Type B pancreatic cell (in vitro differentiated cells): ENCODE measurements around the gene IL21R. TPM values are rescaled to one million over a fixed set of nuclear protein-coding genes. Genes with fewer than 3 reads are reported as not detected.

Source experiments
- DNase-seq: peaks from one replicate; pipeline ENCODE4 v3.0.0; 2021; ENCODE audit warnings: mixed read lengths; ENCODE audit not compliant: unreplicated experiment; ENCODE audit errors: extremely low spot score
- H3K27ac Mint-ChIP-seq: 2 replicates; pipeline ENCODE4 v1.8.0; 2021; ENCODE audit warnings: mild to moderate bottlenecking, mixed read lengths
- H3K27me3 Mint-ChIP-seq: 2 replicates; pipeline ENCODE4 v1.8.0; 2021; ENCODE audit warnings: mixed read lengths
- H3K36me3 Mint-ChIP-seq: 2 replicates; pipeline ENCODE4 v1.8.0; 2021; ENCODE audit warnings: mixed read lengths
- H3K4me1 Mint-ChIP-seq: one replicate; pipeline ENCODE4 v1.8.0; 2021; ENCODE audit warnings: mixed read lengths; ENCODE audit not compliant: unreplicated experiment
- H3K4me3 Mint-ChIP-seq: 2 replicates; pipeline ENCODE4 v1.8.0; 2021; ENCODE audit warnings: mild to moderate bottlenecking, mixed read lengths
- H3K9me3 Mint-ChIP-seq: 2 replicates; pipeline ENCODE4 v1.8.0; 2021; ENCODE audit warnings: mixed read lengths
- CTCF ChIP-seq: fragments of 200-600 bp; sonication (generic); conservative IDR thresholded peaks from 2 replicates; pipeline ENCODE4 v1.5.0; 2021; ENCODE audit warnings: antibody characterized with exemption, mild to moderate bottlenecking
- total RNA-seq: library from RNA; stranded (reverse); gene quantifications from 2 replicates; pipeline ENCODE4 v1.2.1, GENCODE V29; 2021; ENCODE audit warnings: low replicate concordance

IL21R gene
- total RNA-seq, 1 donor from 2014 or later = 0.29 TPM

DNA sequence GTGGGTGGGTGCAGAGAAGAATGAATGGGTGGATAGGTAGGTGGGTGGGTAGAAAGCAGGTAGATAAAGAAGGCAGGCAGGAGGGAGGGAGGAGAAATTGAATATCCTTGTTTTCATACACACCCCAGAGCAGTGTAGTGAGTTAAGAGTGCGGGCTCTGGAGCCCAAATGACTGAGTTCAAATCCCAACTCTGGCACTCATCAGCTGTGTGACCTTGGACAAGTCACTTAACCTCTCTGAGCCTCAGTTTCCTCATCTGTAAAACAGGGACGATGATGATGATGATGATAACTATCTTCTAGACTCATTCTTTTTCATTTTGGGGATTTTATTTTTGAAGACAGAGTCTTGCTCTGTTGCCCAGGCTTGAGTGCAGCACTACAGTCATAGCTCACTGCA lies 2.0 kb upstream of the IL21R start:
- Mint-ChIP-seq H3K4me1 (no peaks in the 10 kb centered on the region), H3K4me3 (no peak overlapping the region), H3K27me3 (peaks cover 21% of the 10 kb centered on the region), H3K9me3 (no peaks in the 10 kb centered on the region), H3K27ac (no peak overlapping the region), H3K36me3 (no peaks in the 10 kb centered on the region)
- no peak for DNase-seq
- TF ChIP-seq CTCF = no peak

DNA sequence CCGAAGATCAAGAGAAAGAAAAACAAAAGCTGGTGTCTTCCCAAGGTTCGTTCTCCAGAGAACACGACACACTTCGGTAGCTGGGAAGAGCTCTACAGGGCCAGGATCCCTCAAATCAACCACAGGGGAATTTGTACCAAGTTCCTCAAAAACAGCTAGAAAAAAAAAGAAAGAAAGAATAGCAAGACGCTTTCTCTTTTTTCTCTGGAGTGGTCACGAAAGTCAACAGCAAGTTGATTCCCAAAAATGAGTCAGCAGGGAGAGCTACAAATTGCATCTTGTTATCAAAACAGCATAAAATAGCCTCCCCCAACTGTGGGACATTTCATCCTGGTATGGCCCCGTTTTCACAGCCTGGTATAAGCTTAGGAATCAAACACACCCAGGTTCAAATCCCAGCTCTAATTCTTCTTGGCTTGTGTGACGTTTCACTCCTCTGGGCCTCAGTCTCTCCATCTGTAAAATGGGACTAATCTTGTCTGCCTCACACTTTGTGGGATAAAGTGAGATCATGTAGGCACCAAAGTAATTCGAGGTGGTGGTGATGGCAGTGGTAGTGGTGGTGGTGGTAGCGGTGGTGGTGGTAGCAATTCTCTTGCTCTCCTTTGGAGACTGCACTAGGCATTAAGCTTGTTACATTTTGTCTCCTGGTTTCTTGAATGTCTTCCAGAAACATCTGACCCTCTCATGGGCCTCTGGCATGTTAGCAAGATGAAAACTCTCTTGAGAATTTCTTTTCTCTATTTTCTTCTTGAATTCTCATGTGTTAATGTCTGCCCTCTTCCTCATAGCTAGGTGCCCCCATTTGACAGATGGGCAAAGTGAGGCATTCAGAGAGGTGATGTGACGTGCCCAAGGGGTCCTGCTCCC lies 988 bp upstream of the IL21R start:
- Mint-ChIP-seq H3K27ac (no peak overlapping the region), H3K4me1 (no peaks in the 10 kb centered on the region), H3K4me3 (no peak overlapping the region), H3K9me3 (no peaks in the 10 kb centered on the region), H3K27me3 (peaks cover 21% of the 10 kb centered on the region), H3K36me3 (no peaks in the 10 kb centered on the region)
- no peak for DNase-seq
- no peak for TF ChIP-seq CTCF

GRCh38 chr16:27402569-27402963 lies 592 bp downstream of the IL21R start:
- Mint-ChIP-seq H3K9me3 (no peaks in the 10 kb centered on the region), H3K36me3 (no peaks in the 10 kb centered on the region), H3K27me3 (peaks cover 28% of the 10 kb centered on the region), H3K4me1 (no peaks in the 10 kb centered on the region), H3K4me3 (no peak overlapping the region), H3K27ac (no peak overlapping the region)
- DNase-seq = no peak
- no peak for TF ChIP-seq CTCF

GRCh38 chr16:27402964-27403600 lies 1.1 kb downstream of the IL21R start:
- DNase-seq = no peak
- no peak overlapping the region for H3K4me3 Mint-ChIP-seq
- H3K27ac Mint-ChIP-seq = no peak overlapping the region
- H3K4me1 Mint-ChIP-seq = no peaks in the 10 kb centered on the region
- TF ChIP-seq CTCF = no peak
- no peaks in the 10 kb centered on the region for H3K36me3 Mint-ChIP-seq
- H3K27me3 Mint-ChIP-seq = peaks cover 31% of the 10 kb centered on the region
- no peaks in the 10 kb centered on the region for H3K9me3 Mint-ChIP-seq

GRCh38 chr16:27403601-27403992 lies 1.6 kb downstream of the IL21R start:
- TF ChIP-seq CTCF = no peak
- H3K4me3 Mint-ChIP-seq = no peak overlapping the region
- H3K9me3 Mint-ChIP-seq = no peaks in the 10 kb centered on the region
- H3K4me1 Mint-ChIP-seq = no peaks in the 10 kb centered on the region
- no peak for DNase-seq
- no peak overlapping the region for H3K27ac Mint-ChIP-seq
- peaks cover 32% of the 10 kb centered on the region for H3K27me3 Mint-ChIP-seq
- no peaks in the 10 kb centered on the region for H3K36me3 Mint-ChIP-seq
